Adipose tissue (tissue), 3 donors: Measurements from ENCODE around the gene GPR150. TPM values are rescaled to one million over a fixed set of nuclear protein-coding genes. Genes with fewer than 3 reads are reported as not detected.

ENCODE experiments used
- H3K27ac ChIP-seq: one replicate; pipeline ENCODE4 v1.5.1; 2013; ENCODE audit warnings: low read depth, low read length
- WGBS, 3 donors: extraction: QIAGEN DNeasy Blood & Tissue Kit; methylation state at CpG; one replicate each; pipeline ENCODE4 v1.1.7; 2013; 5-methylcytosine and 5-hydroxymethylcytosine counted together
- polyA plus RNA-seq, 3 donors: library from polyadenylated mRNA; stranded (reverse); fragments of 200-250 nt; gene quantifications; one replicate each; pipeline ENCODE4 v1.2.3, GENCODE V29; 2013
- donor health status: healthy with polysubstance abuse.
- donor health status: Bipolar disorder and iron deficiency.
- donor health status: healthy.

The GPR150 gene
- 1 to 10 TPM in 1 of 3 donors, under 1 TPM in 1, not detected in 1; 0.25 to 5.5 TPM for polyA plus RNA-seq

- 0 to 1% (median 1%) methylated on average over 57 to 85 of the region's 85 CpGs for WGBS, 3 donors
- no peak within 1 kb of the TSS for H3K27ac ChIP-seq
Observed at GRCh38 chr5:95620030-95620869, at the start of gene GPR150. TSS of gene GPR150 (plus strand) at chr5:95620087. CDS start at chr5:95620276, 189 bp downstream.

DNA sequence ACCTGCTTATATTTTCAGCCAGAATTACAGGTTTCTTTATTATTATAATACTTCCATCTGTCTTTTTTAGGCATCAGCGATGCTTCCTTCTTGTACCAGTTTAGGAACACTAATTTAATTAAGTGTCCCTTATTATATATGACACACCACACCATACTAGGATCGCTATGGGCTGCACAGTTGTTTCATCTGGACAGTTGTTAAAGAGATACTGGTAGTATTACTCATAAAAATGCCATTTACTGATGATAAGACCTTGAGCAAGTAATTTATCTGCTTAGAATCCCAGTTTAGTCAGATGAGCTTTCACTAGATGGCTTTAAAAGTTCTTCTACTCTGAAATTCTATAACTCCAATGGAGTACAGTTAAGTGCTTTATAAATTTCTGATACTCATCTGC is 47.9 kb upstream of the GPR150 start:
- WGBS, 3 donors = 92 to 97% (median 96%) methylated on average over 2 of the region's 2 CpGs
- no peak overlapping the region for H3K27ac ChIP-seq

DNA sequence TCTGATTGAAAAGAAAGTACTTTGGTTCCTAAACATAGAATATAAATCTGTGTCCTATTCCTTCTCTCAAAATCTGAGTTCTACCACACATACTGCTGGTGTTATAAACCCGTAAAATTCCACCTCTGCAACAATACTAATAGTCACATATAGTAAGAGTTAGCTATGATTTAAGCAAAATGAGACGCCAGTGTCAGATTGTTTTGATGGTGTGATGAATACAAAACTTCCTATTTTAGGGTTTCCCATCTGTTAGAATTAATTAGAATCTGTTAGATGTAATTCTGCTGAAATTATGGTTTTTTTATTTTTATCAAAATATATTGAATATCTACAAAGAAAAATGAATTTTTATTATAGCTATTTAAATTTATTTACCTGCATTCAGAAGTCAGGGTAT is 38.3 kb upstream of the GPR150 start:
- no peak overlapping the region for H3K27ac ChIP-seq
- 95 to 98% (median 98%) methylated on average over 2 of the region's 2 CpGs for WGBS, 3 donors

GRCh38 chr5:95583992-95584391 is 35.9 kb upstream of the GPR150 start:
- WGBS, 3 donors = 96 to 100% (median 100%) methylated on average over 1 of the region's 1 CpG
- H3K27ac ChIP-seq = no peak overlapping the region

- H3K27ac ChIP-seq = no peak overlapping the region
- WGBS, 3 donors = 74 to 79% (median 76%) methylated on average over 1 of the region's 1 CpG
Observed at GRCh38 chr5:95590880-95591279, 29.0 kb upstream of the GPR150 start.

DNA sequence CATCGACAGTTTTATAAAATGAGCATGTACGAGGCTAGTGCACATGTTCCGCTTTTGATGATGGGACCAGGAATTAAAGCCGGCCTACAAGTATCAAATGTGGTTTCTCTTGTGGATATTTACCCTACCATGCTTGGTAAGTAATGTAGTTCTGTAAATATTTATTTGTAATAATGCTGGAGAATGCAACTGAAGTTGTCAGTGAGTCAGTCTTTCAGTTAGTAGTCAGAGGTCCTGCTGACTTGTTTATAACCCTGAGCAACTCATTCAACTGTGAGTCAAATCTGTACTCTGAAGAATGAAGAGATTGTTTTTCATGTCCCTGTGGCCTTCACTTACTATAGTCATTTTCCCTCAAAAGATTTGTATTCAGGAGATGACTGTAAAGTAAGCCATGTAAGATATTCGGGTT is 28.4 kb upstream of the GPR150 start:
- no peak overlapping the region for H3K27ac ChIP-seq
- WGBS, 3 donors = 94 to 97% (median 94%) methylated on average over 5 of the region's 5 CpGs

GRCh38 chr5:95595289-95595931 is 24.5 kb upstream of the GPR150 start:
- whole genome bisulfite sequencing, 3 donors = 89 to 97% (median 93%) methylated on average over 3 of the region's 3 CpGs

DNA sequence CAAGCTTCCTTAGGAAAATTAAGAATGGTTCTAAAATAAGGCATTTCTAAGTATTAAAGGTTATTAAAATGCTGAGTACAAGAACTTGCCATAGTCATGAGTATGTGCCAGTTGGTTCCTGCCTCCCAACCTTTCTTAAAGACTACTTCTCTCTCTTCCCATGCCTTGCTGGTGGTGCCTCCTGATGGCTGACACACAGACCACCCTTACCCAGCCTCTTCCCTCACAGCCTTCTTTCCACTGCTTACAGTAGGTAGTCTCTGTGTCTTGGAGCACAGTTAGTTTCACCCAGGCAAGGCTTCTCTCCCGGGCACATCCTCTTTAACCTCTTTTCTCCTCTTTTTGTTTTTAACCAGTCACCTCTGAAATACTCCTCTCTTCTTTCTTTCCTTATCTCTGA is 20.6 kb upstream of the GPR150 start:
- 86 to 96% (median 96%) methylated on average over 1 of the region's 1 CpG for WGBS, 3 donors
- no peak overlapping the region for H3K27ac ChIP-seq

More at GRCh38 chr5:95595289-95595931, 24.5 kb upstream of the GPR150 start:
- no peak overlapping the region for H3K27ac ChIP-seq

- no peak overlapping the region for H3K27ac ChIP-seq
- 91 to 97% (median 91%) methylated on average over 1 of the region's 1 CpG for WGBS, 3 donors
Observed at GRCh38 chr5:95600557-95600956, 19.3 kb upstream of the GPR150 start.

DNA sequence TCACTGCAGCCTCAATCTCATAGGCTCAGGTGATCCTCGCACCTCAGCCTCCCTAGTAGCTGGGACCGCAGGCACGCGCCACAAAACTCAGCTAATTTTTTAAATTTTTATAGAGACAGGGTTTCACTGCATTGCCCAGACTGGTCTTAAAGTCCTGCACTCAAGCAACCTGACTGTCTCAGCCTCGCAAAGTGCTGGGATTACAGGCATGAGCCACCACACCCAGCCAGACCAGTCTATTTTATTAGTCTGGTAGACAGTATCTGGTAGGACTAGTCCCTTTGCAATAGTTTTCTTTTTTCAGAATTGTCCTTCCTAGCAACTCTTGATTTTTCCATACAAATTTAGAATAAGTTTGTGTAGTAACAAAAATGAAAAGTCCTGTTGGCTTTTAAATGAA is 14.1 kb upstream of the GPR150 start:
- H3K27ac ChIP-seq = no peak overlapping the region
- WGBS, 3 donors = 97 to 99% (median 98%) methylated on average over 5 of the region's 5 CpGs

DNA sequence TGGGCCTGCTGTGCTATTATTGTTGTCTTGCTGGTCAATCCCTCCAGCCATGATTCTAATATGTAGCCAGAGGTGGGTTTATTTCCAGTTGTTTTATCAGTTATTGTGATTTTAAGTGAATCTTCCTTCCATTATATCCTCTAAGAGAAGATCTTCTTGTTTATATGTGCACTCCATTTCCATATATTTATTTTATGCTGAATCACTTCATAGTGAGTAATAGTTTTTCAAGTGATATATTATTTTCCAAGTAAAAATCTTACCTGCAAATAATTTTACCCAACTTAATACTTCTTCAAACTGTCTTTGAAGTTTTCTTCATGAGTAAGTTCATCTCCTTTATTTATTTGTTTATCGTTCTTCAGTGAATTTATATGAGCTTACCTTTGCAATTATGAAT is 13.5 kb upstream of the GPR150 start:
- 94 to 96% (median 95%) methylated on average over 1 of the region's 1 CpG for WGBS, 3 donors
- H3K27ac ChIP-seq = no peak overlapping the region

DNA sequence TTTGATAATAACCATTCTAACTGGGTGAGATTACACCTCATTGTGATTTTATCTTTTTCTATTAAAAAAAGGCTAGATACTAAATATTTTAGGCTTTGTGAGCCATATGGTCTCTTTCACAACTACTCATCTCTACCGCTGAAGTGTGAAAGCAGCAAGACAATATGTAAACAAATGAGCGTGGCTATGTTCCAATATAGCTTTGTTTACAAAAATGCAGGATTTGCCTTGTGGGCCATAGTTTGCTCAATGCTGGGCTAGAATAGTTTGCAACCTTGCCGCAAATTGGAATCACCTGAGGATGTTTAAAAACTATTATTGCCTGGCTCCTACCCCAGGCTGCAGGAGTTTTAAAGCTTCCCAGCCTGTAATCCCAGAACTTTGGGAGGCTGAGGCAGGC is 10.2 kb upstream of the GPR150 start:
- H3K27ac ChIP-seq = no peak overlapping the region
- WGBS, 3 donors = 34 to 67% (median 62%) methylated on average over 3 of the region's 3 CpGs

DNA sequence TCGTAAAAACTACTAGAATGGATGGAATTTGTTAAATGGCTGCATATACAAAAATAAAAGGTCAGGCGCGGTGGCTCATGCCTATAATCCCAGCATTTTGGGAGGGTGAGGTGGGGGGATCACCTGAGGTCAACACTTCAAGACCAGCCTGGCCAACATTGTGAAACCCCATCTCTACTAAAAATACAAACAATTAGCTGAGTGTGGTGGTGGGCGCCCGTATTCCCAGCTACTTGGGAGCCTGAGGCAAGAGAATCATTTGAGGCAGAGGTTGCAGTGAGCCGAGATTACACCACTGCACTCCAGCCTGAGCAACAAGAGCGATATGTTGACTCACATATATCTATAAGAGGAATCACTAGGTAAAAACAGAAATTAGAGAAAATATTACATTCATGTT is 9.3 kb upstream of the GPR150 start:
- WGBS, 3 donors = 90 to 96% (median 95%) methylated on average over 7 of the region's 7 CpGs
- no peak overlapping the region for H3K27ac ChIP-seq

DNA sequence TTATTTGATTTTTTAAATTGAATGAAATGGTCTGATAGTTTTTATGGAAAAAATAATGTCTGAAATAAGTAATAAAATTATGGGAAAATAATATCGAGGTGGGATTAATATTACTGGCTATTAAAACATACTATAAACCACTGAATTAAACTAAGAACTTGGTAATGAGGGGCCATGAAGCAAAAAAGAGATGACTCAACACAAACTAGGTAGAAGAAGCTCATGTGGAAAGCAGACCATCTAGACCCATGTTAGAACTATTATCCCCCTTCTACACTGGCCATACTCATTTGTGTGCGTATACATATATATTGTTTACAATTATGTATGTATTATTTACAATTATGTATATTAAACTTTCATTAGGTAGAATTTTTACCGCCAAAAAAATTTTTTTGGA is 8.5 kb upstream of the GPR150 start:
- 92 to 96% (median 95%) methylated on average over 3 of the region's 3 CpGs for WGBS, 3 donors
- H3K27ac ChIP-seq = no peak overlapping the region

DNA sequence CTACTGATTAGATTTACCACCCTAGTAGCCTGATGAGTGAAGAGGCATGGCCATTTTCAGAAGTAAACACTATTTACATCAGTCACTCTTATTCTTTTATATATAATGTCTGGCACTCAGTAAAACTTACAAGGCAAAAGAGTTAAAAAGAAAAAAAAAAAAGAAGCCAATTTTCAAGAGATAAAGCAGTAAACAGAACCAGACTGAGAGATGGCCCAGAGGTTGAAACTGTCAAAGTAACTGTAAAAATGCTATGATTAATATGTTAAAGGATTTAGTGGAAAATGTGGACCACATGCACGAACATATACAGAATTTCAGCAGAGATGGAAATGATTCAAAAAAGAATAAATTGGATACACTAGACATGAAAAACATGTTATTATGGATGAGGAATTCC is 6.4 kb upstream of the GPR150 start:
- WGBS, 3 donors = 89 to 100% (median 98%) methylated on average over 1 of the region's 1 CpG
- no peak overlapping the region for H3K27ac ChIP-seq

DNA sequence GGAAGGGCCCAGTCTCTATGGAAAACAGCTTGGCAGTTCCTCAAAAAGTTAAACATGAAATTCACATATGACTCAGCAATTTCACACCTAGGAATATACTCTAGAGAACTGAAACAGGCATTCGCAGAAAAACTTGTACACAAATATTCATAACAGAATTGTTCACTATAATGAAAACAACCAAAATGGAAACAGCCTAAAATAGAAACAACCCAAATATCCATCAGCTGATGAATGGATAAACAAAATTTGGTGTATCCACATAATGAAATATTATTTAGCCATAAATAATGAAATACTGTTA is 4.8 kb upstream of the GPR150 start:
- 81 to 84% (median 81%) methylated on average over 1 of the region's 1 CpG for WGBS, 3 donors
- no peak overlapping the region for H3K27ac ChIP-seq

GRCh38 chr5:95617057-95617456 is 2.8 kb upstream of the GPR150 start:
- H3K27ac ChIP-seq = no peak overlapping the region
- 85 to 96% (median 94%) methylated on average over 5 of the region's 5 CpGs for WGBS, 3 donors

DNA sequence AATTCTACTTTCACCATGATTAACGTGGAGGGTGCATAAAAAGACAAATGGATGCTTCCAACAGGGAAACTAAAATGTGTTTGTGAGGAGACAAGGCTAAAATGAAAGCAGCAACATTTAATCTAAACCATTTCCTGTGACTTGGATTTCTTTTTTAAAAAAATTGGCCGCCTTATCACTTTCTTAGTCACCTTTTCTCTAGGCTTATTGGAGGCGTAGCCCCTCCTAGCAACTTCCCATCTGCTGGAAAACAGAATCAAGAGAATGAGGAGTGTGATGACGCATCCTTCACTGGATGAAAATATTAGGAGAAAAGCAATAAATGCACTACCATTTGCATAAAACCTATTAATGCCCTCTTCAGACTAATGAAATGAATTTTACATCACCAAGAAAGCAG is 791 bp upstream of the GPR150 start:
- WGBS, 3 donors = 82 to 88% (median 88%) methylated on average over 4 of the region's 4 CpGs
- no peak overlapping the region for H3K27ac ChIP-seq

GRCh38 chr5:95619514-95620029 is 315 bp upstream of the GPR150 start:
- H3K27ac ChIP-seq = no peak overlapping the region
- WGBS, 3 donors = 8 to 13% (median 8%) methylated on average over 19 of the region's 19 CpGs
